Stimulated activated CD8-positive, alpha-beta memory T cell treated with anti-CD3 and anti-CD28 coated beads, Interleukin-4, amount 100 ng/mL, for 1 hour (primary cell): Measurements from ENCODE around the gene GSG1.

Experiments used
- DNase-seq, 2 donors: peaks; one replicate each; pipeline ENCODE4 v3.0.0-alpha.2; 2020; ENCODE audit warnings: low read depth in 2 of 2, low spot score in 1 of 2

Gene GSG1

GRCh38 chr12:13103391-13104033, at the start of gene GSG1:
Gene GSG1 (minus strand): TSS chr12:13103667. CDS start chr12:13103512, 155 bp downstream.
- DNase-seq = no peak

GRCh38 chr12:13153180-13153579, 49.7 kb upstream of the GSG1 start:
- DNase-seq = no peak

- DNase-seq = no peak
Observed at GRCh38 chr12:13152756-13153155, 49.3 kb upstream of the GSG1 start.

GRCh38 chr12:13152281-13152680, 48.8 kb upstream of the GSG1 start:
- no peak for DNase-seq

GRCh38 chr12:13149411-13149810, 45.9 kb upstream of the GSG1 start:
- DNase-seq = no peak

GRCh38 chr12:13148485-13148847, 45.0 kb upstream of the GSG1 start:
- no peak for DNase-seq

GRCh38 chr12:13147688-13148484, 44.4 kb upstream of the GSG1 start:
- DNase-seq = no peak

GRCh38 chr12:13146336-13146938, 43.0 kb upstream of the GSG1 start:
- DNase-seq = no peak

- no peak for DNase-seq
Observed at GRCh38 chr12:13144266-13144828, 40.9 kb upstream of the GSG1 start.

GRCh38 chr12:13142747-13143146, 39.3 kb upstream of the GSG1 start:
- DNase-seq = no peak

GRCh38 chr12:13141686-13142085, 38.2 kb upstream of the GSG1 start:
- no peak for DNase-seq

- DNase-seq = no peak
Observed at GRCh38 chr12:13135371-13136178, 32.1 kb upstream of the GSG1 start.

- DNase-seq = no peak
Observed at GRCh38 chr12:13133886-13134285, 30.4 kb upstream of the GSG1 start.

GRCh38 chr12:13130981-13131380, 27.5 kb upstream of the GSG1 start:
- no peak for DNase-seq

GRCh38 chr12:13128291-13128965, 25.0 kb upstream of the GSG1 start:
- no peak for DNase-seq

- no peak for DNase-seq
Observed at GRCh38 chr12:13127444-13127843, 24.0 kb upstream of the GSG1 start.

GRCh38 chr12:13126494-13126893, 23.0 kb upstream of the GSG1 start:
- no peak for DNase-seq

GRCh38 chr12:13125996-13126395, 22.5 kb upstream of the GSG1 start:
- no peak for DNase-seq

- DNase-seq = no peak
Observed at GRCh38 chr12:13124656-13125505, 21.4 kb upstream of the GSG1 start.

GRCh38 chr12:13121568-13121967, 18.1 kb upstream of the GSG1 start:
- DNase-seq = no peak
